Upper lobe of left lung (tissue), 6 donors: ENCODE results near the gene AAGAB. TPM values are rescaled to one million over a fixed set of nuclear protein-coding genes. Genes with fewer than 3 reads are reported as not detected.

Experiments used
- ATAC-seq, 2 donors: fragments of 200-7000 bp; cut with Tn5 transposase; one replicate each; pipeline ENCODE4 v1.9.1; 2022; ENCODE audit warnings: mild to moderate bottlenecking in 2 of 2, moderate library complexity in 2 of 2; ENCODE audit not compliant: low FRiP score in 2 of 2
- DNase-seq, 2 donors: peaks; one replicate each; pipeline ENCODE4 v3.0.0-alpha.2; 2019 to 2020
- H3K27ac ChIP-seq, 4 donors: fragments of 200-600 bp; sonication (generic); one replicate each; pipeline ENCODE4 v1.5.1; 2016 to 2019
- H3K27me3 ChIP-seq, 4 donors: fragments of 200-600 bp; sonication (generic); one replicate each; pipeline ENCODE4 v1.5.1; 2017 to 2019
- H3K36me3 ChIP-seq, 4 donors: fragments of 200-600 bp; sonication (generic); one replicate each; pipeline ENCODE4 v1.5.1; 2016 to 2019
- H3K4me1 ChIP-seq, 4 donors: fragments of 200-600 bp; sonication (generic); one replicate each; pipeline ENCODE4 v1.5.1; 2018 to 2019
- H3K4me3 ChIP-seq, 4 donors: fragments of 200-600 bp; sonication (generic); one replicate each; pipeline ENCODE4 v1.5.1; 2017 to 2019; ENCODE audit warnings: mild to moderate bottlenecking in 2 of 4, moderate library complexity in 1 of 4
- H3K9me3 ChIP-seq, 4 donors: fragments of 200-600 bp; sonication (generic); one replicate each; pipeline ENCODE4 v1.5.1; 2018 to 2019
- CTCF ChIP-seq, 6 experiments: fragments of 450-650 bp in 4 of 6; fragments of 200-600 bp in 2 of 6; sonication (generic) in 2 of 6; IDR thresholded peaks; one replicate each; pipeline ENCODE4 v1.5.1; 2016 to 2019; ENCODE audit warnings: antibody characterized with exemption in 6 of 6
- EP300 ChIP-seq, 4 donors: sonication (generic); formaldehyde crosslinking; IDR thresholded peaks; one replicate each; pipeline ENCODE4 v1.5.1; 2017; ENCODE audit warnings: antibody characterized with exemption in 4 of 4, control low read depth in 2 of 4
- POLR2A ChIP-seq, 4 donors: fragments of 450-650 bp; IDR thresholded peaks; one replicate each; pipeline ENCODE4 v1.5.1; 2016 to 2017; ENCODE audit warnings: antibody characterized with exemption in 4 of 4, mild to moderate bottlenecking in 2 of 4
- POLR2AphosphoS5 ChIP-seq, 2 donors: sonication (generic); formaldehyde crosslinking; IDR thresholded peaks; one replicate each; pipeline ENCODE4 v1.5.1; 2017; ENCODE audit warnings: antibody characterized with exemption in 2 of 2
- WGBS, 2 donors: methylation state at CpG; one replicate each; pipeline ENCODE4 v1.1.5; 2017 to 2018; 5-methylcytosine and 5-hydroxymethylcytosine counted together
- total RNA-seq, 6 donors: library from RNA; depleted of rRNA in 4 of 6; stranded (reverse); fragments of >200 nt in 4 of 6; gene quantifications; one replicate each; pipeline versions ENCODE4 v1.1.0 to v1.2.1, GENCODE V29; 2016 to 2021
- donor health status: DM: no; HTN: no; CAD: no; lungs with moderate emphysema.
- donor health status: DM: no; HTN: yes; CAD: no; lungs with severe emphysema.

AAGAB gene
- total RNA-seq, 6 donors from 2014 or later, result 23.0 to 54.2 (median 32.3) TPM

GRCh38 chr15:67225336-67225735, 29.1 kb downstream of the AAGAB start:
- DNase-seq, result no peak
- TF ChIP-seq EP300 (IDR thresholded peaks at IDR 0.05) (no peak), POLR2AphosphoS5 (IDR thresholded peaks at IDR 0.05) (no peak), CTCF (IDR thresholded peaks at IDR 0.05) (no peak), POLR2A (IDR thresholded peaks at IDR 0.05) (no peak)
- Histone ChIP-seq H3K36me3 (peaks cover 1 to 9% (median 6%) of the 10 kb centered on the region in 4 donors), H3K27me3 (no peaks in the 10 kb centered on the region), H3K4me3 (no peak overlapping the region), H3K27ac (no peak overlapping the region), H3K9me3 (no peaks in the 10 kb centered on the region), H3K4me1 (no peaks in the 10 kb centered on the region)
- ATAC-seq, result no peak
- WGBS, 2 donors, result 97 to 98% methylated on average over 2 of the region's 2 CpGs

- H3K27me3 ChIP-seq, result no peaks in the 10 kb centered on the region
- peaks cover 0 to 9% (median 4%) of the 10 kb centered on the region in 4 donors for H3K36me3 ChIP-seq
- H3K27ac ChIP-seq, result no peak overlapping the region
- ATAC-seq (no peak), DNase-seq (no peak)
- H3K4me1 ChIP-seq, result no peaks in the 10 kb centered on the region
- no peak overlapping the region for H3K4me3 ChIP-seq
- TF ChIP-seq POLR2A (IDR thresholded peaks at IDR 0.05) (no peak), POLR2AphosphoS5 (IDR thresholded peaks at IDR 0.05) (no peak), CTCF (IDR thresholded peaks at IDR 0.05) (no peak), EP300 (IDR thresholded peaks at IDR 0.05) (no peak)
- 85 to 98% methylated on average over 3 of the region's 3 CpGs for WGBS, 2 donors
- H3K9me3 ChIP-seq, result no peaks in the 10 kb centered on the region
Measured at GRCh38 chr15:67224889-67225288, 29.6 kb downstream of the AAGAB start.

GRCh38 chr15:67219288-67219687, 35.2 kb downstream of the AAGAB start:
- no peaks in the 10 kb centered on the region for H3K9me3 ChIP-seq
- TF ChIP-seq EP300 (IDR thresholded peaks at IDR 0.05) (no peak), POLR2A (IDR thresholded peaks at IDR 0.05) (no peak), CTCF (IDR thresholded peaks at IDR 0.05) (no peak), POLR2AphosphoS5 (IDR thresholded peaks at IDR 0.05) (no peak)
- 98 to 99% methylated on average over 2 of the region's 2 CpGs for WGBS, 2 donors
- H3K4me3 ChIP-seq, result no peak overlapping the region
- H3K27ac ChIP-seq, result no peak overlapping the region
- no peak for DNase-seq
- H3K36me3 ChIP-seq, result peaks cover 0 to 7% (median 2%) of the 10 kb centered on the region in 4 donors
- no peaks in the 10 kb centered on the region for H3K27me3 ChIP-seq
- no peaks in the 10 kb centered on the region for H3K4me1 ChIP-seq
- ATAC-seq, result no peak

GRCh38 chr15:67218428-67218827, 36.0 kb downstream of the AAGAB start:
- Histone ChIP-seq H3K9me3 (no peaks in the 10 kb centered on the region), H3K4me1 (no peaks in the 10 kb centered on the region), H3K27me3 (no peaks in the 10 kb centered on the region), H3K4me3 (no peak overlapping the region), H3K27ac (no peak overlapping the region), H3K36me3 (peaks cover 0 to 7% (median 2%) of the 10 kb centered on the region in 4 donors)
- ATAC-seq (no peak), DNase-seq (no peak)
- TF ChIP-seq CTCF (IDR thresholded peaks at IDR 0.05) (no peak), POLR2AphosphoS5 (IDR thresholded peaks at IDR 0.05) (no peak), POLR2A (IDR thresholded peaks at IDR 0.05) (no peak), EP300 (IDR thresholded peaks at IDR 0.05) (no peak)

- no peaks in the 10 kb centered on the region for H3K9me3 ChIP-seq
- no peak overlapping the region for H3K27ac ChIP-seq
- H3K27me3 ChIP-seq, result no peaks in the 10 kb centered on the region
- no peak overlapping the region for H3K4me3 ChIP-seq
- H3K4me1 ChIP-seq, result no peaks in the 10 kb centered on the region
- TF ChIP-seq EP300 (IDR thresholded peaks at IDR 0.05), result no peak
- TF ChIP-seq POLR2AphosphoS5 (IDR thresholded peaks at IDR 0.05), result no peak
- peaks cover 0 to 7% (median 2%) of the 10 kb centered on the region in 4 donors for H3K36me3 ChIP-seq
- ATAC-seq, result no peak
- DNase-seq, result no peak
Measured at GRCh38 chr15:67216859-67217258, 37.6 kb downstream of the AAGAB start.
